GM12891 (cell line): ENCODE data around the gene TRNP1.

Source experiments
- POLR2A ChIP-seq: IDR thresholded peaks from 2 replicates; pipeline ENCODE4 v1.6.1; 2011; ENCODE audit warnings: low read depth, low read length, control low read depth
- POLR2AphosphoS5 ChIP-seq: IDR thresholded peaks from 2 replicates; pipeline ENCODE4 v1.6.1; 2011; ENCODE audit warnings: low read depth, low read length, control low read depth
- SPI1 ChIP-seq: IDR thresholded peaks from 2 replicates; pipeline ENCODE4 v1.6.1; 2011; ENCODE audit warnings: low read depth, low read length, control low read depth
- TAF1 ChIP-seq: IDR thresholded peaks from 2 replicates; pipeline ENCODE4 v1.6.1; 2011; ENCODE audit warnings: low read depth, low read length, control low read depth

- no peak for TF ChIP-seq POLR2A
- TF ChIP-seq TAF1: no peak
- TF ChIP-seq POLR2AphosphoS5: no peak
- TF ChIP-seq SPI1: no peak
These were observed 6.8 kb downstream of the TRNP1 start for GRCh38 chr1:27000090-27000816.
